CD8-positive, alpha-beta memory T cell (primary cell): ENCODE data around the gene SLC16A8. TPM values are rescaled to one million over a fixed set of nuclear protein-coding genes. Genes with fewer than 3 reads are reported as not detected.

Experiments
- CTCF ChIA-PET: fragments of 350-600 bp; sonication (Branson Sonifier 250); formaldehyde crosslinking; loops from one replicate; lab custom pipeline; 2021; ENCODE audit warnings: antibody characterized with exemption; lab: Charles Lee
- POLR2A ChIA-PET: fragments of 350-600 bp; sonication (Branson Sonifier 250); formaldehyde crosslinking; loops from one replicate; lab custom pipeline; 2021; ENCODE audit warnings: antibody characterized with exemption; lab: Charles Lee
- DNase-seq, 5 donors: peaks; one replicate each; pipeline versions ENCODE4 v3.0.0 to v3.0.0-alpha.2; 2020 to 2022; ENCODE audit warnings: mixed read lengths in 1 of 5
- H3K27ac ChIP-seq: one replicate; pipeline ENCODE4 v1.7.0; 2013; ENCODE audit warnings: low read depth, mild to moderate bottlenecking, low read length, moderate library complexity
- H3K27me3 ChIP-seq: 2 replicates; pipeline ENCODE4 v1.7.0; 2013; ENCODE audit warnings: low read length, mild to moderate bottlenecking; ENCODE audit not compliant: insufficient read depth, poor library complexity, severe bottlenecking
- H3K36me3 ChIP-seq: 2 replicates; pipeline ENCODE4 v1.7.0; 2013; ENCODE audit warnings: mild to moderate bottlenecking, low read length, moderate library complexity; ENCODE audit not compliant: insufficient read depth
- H3K4me1 ChIP-seq: 2 replicates; pipeline ENCODE4 v1.7.0; 2013; ENCODE audit warnings: mild to moderate bottlenecking, low read length, moderate library complexity; ENCODE audit not compliant: insufficient read depth
- H3K4me3 ChIP-seq: 2 replicates; pipeline ENCODE4 v1.7.0; 2013; ENCODE audit warnings: mild to moderate bottlenecking, low read length
- H3K9me3 ChIP-seq: 2 replicates; pipeline ENCODE4 v1.7.0; 2013; ENCODE audit warnings: mild to moderate bottlenecking, low read length
- H3K27ac Mint-ChIP-seq, 8 donors: one replicate each; pipeline ENCODE4 v1.8.0; 2020 to 2021; ENCODE audit warnings: mixed read lengths in 8 of 8, mild to moderate bottlenecking in 6 of 8, inconsistent platforms in 3 of 8, moderate library complexity in 3 of 8
- H3K27me3 Mint-ChIP-seq, 2 donors: one replicate each; pipeline ENCODE4 v1.8.0; 2020 to 2021; ENCODE audit warnings: mixed read lengths in 2 of 2, mild to moderate bottlenecking in 1 of 2, moderate library complexity in 1 of 2
- H3K36me3 Mint-ChIP-seq, 3 donors: one replicate each; pipeline ENCODE4 v1.8.0; 2020 to 2021; ENCODE audit warnings: mixed read lengths in 3 of 3, inconsistent platforms in 1 of 3, mild to moderate bottlenecking in 1 of 3
- H3K4me1 Mint-ChIP-seq, 3 donors: one replicate each; pipeline ENCODE4 v1.8.0; 2020 to 2021; ENCODE audit warnings: mixed read lengths in 3 of 3, inconsistent platforms in 1 of 3, mild to moderate bottlenecking in 1 of 3
- H3K4me3 Mint-ChIP-seq, 7 donors: one replicate each; pipeline ENCODE4 v1.8.0; 2020 to 2021; ENCODE audit warnings: mixed read lengths in 7 of 7, mild to moderate bottlenecking in 6 of 7, moderate library complexity in 4 of 7, inconsistent platforms in 2 of 7
- H3K9me3 Mint-ChIP-seq, 5 donors: one replicate each; pipeline ENCODE4 v1.8.0; 2020 to 2022; ENCODE audit warnings: mixed read lengths in 5 of 5, mild to moderate bottlenecking in 3 of 5, moderate library complexity in 2 of 5, inconsistent platforms in 1 of 5
- polyA plus RNA-seq: library from polyadenylated mRNA; unstranded; fragments of 300-500 nt; fragmentation: Illumina TruSeq; gene quantifications from one replicate; pipeline ENCODE4 v1.2.3, GENCODE V29; 2021
- total RNA-seq, 2 experiments: library from RNA; stranded (reverse); gene quantifications; one replicate each; pipeline ENCODE4 v1.2.3, GENCODE V29; 2021

Gene SLC16A8
- total and polyA plus RNA-seq, 3 experiments from 2014 or later: 0.35 TPM; not detected in 2

DNA sequence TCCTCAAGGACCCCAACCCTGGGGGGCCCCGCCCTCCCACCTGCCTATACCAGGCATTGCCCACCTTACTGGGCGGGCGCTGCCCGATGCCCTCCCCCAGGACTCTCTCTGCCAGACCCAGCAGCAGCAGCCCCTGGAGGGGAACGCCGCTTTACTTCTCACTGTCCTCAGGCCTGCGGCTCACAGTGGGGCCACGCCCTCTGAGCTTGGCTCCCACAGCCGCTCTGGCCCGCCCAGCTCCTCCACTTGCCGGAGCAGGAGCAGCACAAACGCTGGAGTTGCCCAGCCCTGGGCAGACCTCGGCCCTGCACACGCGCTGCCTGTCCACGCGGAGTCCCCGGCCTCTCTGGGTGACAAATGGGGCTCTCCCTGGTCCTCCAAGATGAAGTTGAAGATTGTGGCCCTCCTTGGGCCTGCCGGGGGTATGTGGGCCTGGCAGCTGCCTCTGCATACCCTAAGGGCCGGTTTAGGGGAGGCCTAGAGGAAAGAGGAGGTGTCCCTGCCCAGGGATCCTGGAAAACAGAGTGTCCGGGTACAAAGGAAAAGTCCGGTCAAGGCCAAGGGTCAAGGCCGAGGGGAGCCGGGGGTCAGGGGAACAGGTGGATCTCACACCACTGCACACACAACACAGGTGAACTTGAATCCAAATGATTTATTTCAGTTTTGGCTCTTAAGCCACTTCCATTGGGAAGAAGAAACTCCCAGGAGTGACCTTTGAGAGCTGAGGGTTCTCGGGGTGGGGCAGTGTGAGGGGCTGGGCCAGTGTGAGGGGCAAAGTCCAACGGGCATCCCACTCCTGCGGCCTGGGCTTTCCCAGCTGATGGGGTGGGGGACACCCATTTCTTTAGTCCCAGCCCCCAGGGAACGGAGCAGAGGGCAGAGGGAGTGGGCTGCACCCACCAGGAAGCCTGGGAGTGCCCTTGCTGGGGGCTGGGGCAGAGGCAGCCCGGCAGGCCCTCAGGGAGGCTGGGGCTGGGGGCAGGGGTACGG lies 27.2 kb upstream of the SLC16A8 start:
- CTCF ChIA-PET: interaction anchor here (2.1 kb wide), 1 partner anchor 119 kb away, joined by 4 read pairs; no protein-coding TSS in a partner anchor
- H3K36me3 ChIP-seq: no peaks in the 10 kb centered on the region
- POLR2A ChIA-PET: no interaction called here
- DNase-seq: peak in 1 of 5 donors; percentile 26
- no peak overlapping the region for H3K4me3 ChIP-seq
- H3K4me1 ChIP-seq: no peaks in the 10 kb centered on the region
- H3K9me3 Mint-ChIP-seq: peaks cover 0 to 2% (median 0%) of the 10 kb centered on the region in 5 donors
- peaks cover 4 to 8% (median 7%) of the 10 kb centered on the region in 3 donors for H3K4me1 Mint-ChIP-seq
- no peaks in the 10 kb centered on the region for H3K9me3 ChIP-seq
- no peak overlapping the region for H3K4me3 Mint-ChIP-seq
- no peaks in the 10 kb centered on the region for H3K27me3 ChIP-seq
- H3K27ac ChIP-seq: no peak overlapping the region
- peak overlapping the region in 1 of 8 donors; percentile 34 for H3K27ac Mint-ChIP-seq
- peaks cover 3 to 20% (median 4%) of the 10 kb centered on the region in 3 donors for H3K36me3 Mint-ChIP-seq
- no peaks in the 10 kb centered on the region for H3K27me3 Mint-ChIP-seq

- H3K4me3 ChIP-seq: no peak within 1 kb of the TSS
- DNase-seq: peak in 1 of 5 donors; percentile 46
- Mint-ChIP-seq H3K27ac (peak within 1 kb of the TSS; percentile 71 to 92 (median 85)), H3K36me3 (peaks cover 3 to 16% (median 4%) of the 10 kb centered on the region in 3 donors), H3K9me3 (peaks cover 0 to 2% (median 0%) of the 10 kb centered on the region in 5 donors), H3K4me3 (peak within 1 kb of the TSS in 4 of 7 donors; percentile 52 to 72 (median 60)), H3K4me1 (peaks cover 10 to 12% (median 10%) of the 10 kb centered on the region in 3 donors), H3K27me3 (no peaks in the 10 kb centered on the region)
- no peaks in the 10 kb centered on the region for H3K27me3 ChIP-seq
- no peaks in the 10 kb centered on the region for H3K4me1 ChIP-seq
- no peaks in the 10 kb centered on the region for H3K36me3 ChIP-seq
- POLR2A ChIA-PET: no interaction called here
- CTCF ChIA-PET: interaction anchor here (2.1 kb wide), 1 partner anchor 120 kb away, joined by 4 read pairs; no protein-coding TSS in a partner anchor
- no peak within 1 kb of the TSS for H3K27ac ChIP-seq
- no peaks in the 10 kb centered on the region for H3K9me3 ChIP-seq
These were observed 26.3 kb upstream of the SLC16A8 start, which contains the start of gene BAIAP2L2 for GRCh38 chr22:38110008-38110862. TSS of gene BAIAP2L2 (minus strand) at chr22:38110684. CDS start at chr22:38110525, 159 bp downstream.

DNA sequence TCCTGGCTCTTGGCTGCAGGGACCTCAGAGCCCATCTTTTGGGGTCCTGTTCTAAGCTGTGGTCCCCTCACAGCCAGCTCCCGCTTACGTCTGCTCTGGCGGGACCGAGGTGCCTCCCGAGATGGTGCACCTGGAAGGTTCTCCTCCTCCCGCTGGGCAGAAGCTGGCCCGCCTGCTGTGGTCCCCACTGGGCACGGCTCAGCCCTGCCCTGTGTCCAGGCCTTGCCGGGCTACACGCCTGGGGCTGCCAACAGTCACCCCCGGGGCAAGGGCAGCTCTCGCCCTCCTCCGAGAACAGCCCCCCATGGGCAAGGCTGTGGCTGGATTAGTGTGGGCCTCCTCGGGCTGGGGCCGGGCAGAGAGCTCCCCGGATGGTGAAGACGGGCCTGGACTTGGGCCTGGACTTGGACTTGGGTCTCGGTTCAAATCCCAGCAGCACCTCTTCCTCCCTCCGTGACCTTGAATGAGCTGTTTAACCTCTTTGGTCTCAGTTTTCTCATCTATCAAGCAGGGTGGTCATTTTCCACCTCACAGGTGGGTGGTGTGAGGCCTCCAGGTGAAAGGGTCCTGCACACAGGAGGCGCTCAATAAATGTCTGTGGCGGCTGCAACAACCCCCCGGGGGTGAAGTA lies 25.5 kb upstream of the SLC16A8 start:
- Histone ChIP-seq H3K4me1 (no peaks in the 10 kb centered on the region), H3K4me3 (no peak overlapping the region), H3K27ac (no peak overlapping the region), H3K36me3 (no peaks in the 10 kb centered on the region), H3K9me3 (no peaks in the 10 kb centered on the region), H3K27me3 (no peaks in the 10 kb centered on the region)
- H3K27me3 Mint-ChIP-seq: no peaks in the 10 kb centered on the region
- H3K4me3 Mint-ChIP-seq: peak overlapping the region in 4 of 7 donors; percentile 52 to 72 (median 60)
- H3K4me1 Mint-ChIP-seq: peaks cover 15 to 17% (median 16%) of the 10 kb centered on the region in 3 donors
- H3K36me3 Mint-ChIP-seq: peaks cover 3 to 11% (median 4%) of the 10 kb centered on the region in 3 donors
- peak in 3 of 5 donors; percentile 13 to 53 (median 17) for DNase-seq
- H3K27ac Mint-ChIP-seq: peak overlapping the region in 7 of 8 donors; percentile 71 to 92 (median 81)
- H3K9me3 Mint-ChIP-seq: peaks cover 0 to 2% (median 0%) of the 10 kb centered on the region in 5 donors
- ChIA-PET CTCF (interaction anchor here (2.1 kb wide), 1 partner anchor 121 kb away, joined by 4 read pairs; no protein-coding TSS in a partner anchor), POLR2A (no interaction called here)

- peak in 1 of 5 donors; percentile 41 for DNase-seq
- H3K36me3 ChIP-seq: no peaks in the 10 kb centered on the region
- no peak overlapping the region for H3K4me3 ChIP-seq
- POLR2A ChIA-PET: no interaction called here
- Mint-ChIP-seq H3K4me3 (peak overlapping the region in 1 of 7 donors; percentile 35), H3K36me3 (peaks cover 0 to 9% (median 2%) of the 10 kb centered on the region in 3 donors), H3K9me3 (peaks cover 0 to 2% (median 0%) of the 10 kb centered on the region in 5 donors), H3K4me1 (peaks cover 17 to 20% (median 20%) of the 10 kb centered on the region in 3 donors), H3K27ac (peak overlapping the region in 5 of 8 donors; percentile 51 to 95 (median 76)), H3K27me3 (no peaks in the 10 kb centered on the region)
- CTCF ChIA-PET: interaction anchor here (2.1 kb wide), 1 partner anchor 122 kb away, joined by 4 read pairs; no protein-coding TSS in a partner anchor
- no peaks in the 10 kb centered on the region for H3K27me3 ChIP-seq
- H3K27ac ChIP-seq: no peak overlapping the region
- no peaks in the 10 kb centered on the region for H3K4me1 ChIP-seq
- no peaks in the 10 kb centered on the region for H3K9me3 ChIP-seq
These were observed 24.8 kb upstream of the SLC16A8 start for GRCh38 chr22:38108561-38109319.

DNA sequence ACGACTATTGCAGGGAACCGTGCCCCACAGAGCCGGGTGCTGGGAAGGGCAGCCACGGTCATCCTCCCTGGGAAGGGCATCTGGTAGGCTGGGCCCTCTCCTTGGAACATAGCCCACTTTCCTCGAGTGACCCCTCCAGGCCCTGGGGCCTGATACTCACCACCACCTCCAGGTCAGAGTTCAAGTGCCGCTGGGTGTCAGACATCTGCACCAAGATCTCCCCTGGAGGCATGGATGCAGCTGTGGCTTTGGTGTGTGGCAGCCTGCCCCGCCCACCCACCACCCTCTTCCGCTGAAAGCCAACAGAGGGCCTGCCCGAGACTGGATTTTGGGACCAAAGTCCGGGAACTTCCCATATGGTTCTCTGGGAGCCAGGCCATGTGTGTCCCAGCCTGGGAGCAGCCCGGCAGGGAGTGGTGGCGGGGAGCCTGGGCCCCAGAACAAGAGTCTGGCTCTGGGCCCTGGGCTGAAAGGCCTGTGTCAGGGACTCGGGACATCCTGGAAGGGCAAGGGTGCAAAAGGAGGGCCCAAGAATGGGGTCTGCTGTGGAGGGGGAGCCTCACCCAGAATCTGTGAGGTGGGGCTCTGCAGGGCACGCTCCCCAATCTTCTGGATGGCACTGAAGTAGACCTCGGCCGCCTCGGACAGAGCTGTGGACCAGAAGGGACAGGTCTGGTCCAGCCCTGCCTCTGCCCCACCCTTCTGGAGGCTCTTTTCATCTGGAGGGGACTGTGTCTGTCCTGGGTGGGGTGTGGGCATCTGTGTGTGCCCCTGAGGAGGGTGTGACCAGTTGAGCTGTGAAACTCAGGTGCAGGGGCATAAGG lies 23.9 kb upstream of the SLC16A8 start:
- Histone ChIP-seq H3K36me3 (no peaks in the 10 kb centered on the region), H3K9me3 (no peaks in the 10 kb centered on the region), H3K4me1 (no peaks in the 10 kb centered on the region), H3K27me3 (no peaks in the 10 kb centered on the region), H3K4me3 (no peak overlapping the region), H3K27ac (no peak overlapping the region)
- POLR2A ChIA-PET: no interaction called here
- Mint-ChIP-seq H3K36me3 (peaks cover 0 to 7% (median 2%) of the 10 kb centered on the region in 3 donors), H3K9me3 (peaks cover 0 to 2% (median 0%) of the 10 kb centered on the region in 5 donors), H3K27ac (peak overlapping the region in 4 of 8 donors; percentile 72 to 89 (median 78)), H3K27me3 (no peaks in the 10 kb centered on the region), H3K4me3 (peak overlapping the region in 1 of 7 donors; percentile 8), H3K4me1 (peaks cover 20 to 24% (median 23%) of the 10 kb centered on the region in 3 donors)
- DNase-seq: no peak
- CTCF ChIA-PET: interaction anchor here (1.4 kb wide), 1 partner anchor 55 kb away, joined by 3 read pairs; no protein-coding TSS in a partner anchor

- no peaks in the 10 kb centered on the region for H3K4me1 ChIP-seq
- CTCF ChIA-PET: interaction anchor here (0.5 to 1.4 kb wide), 2 partner anchors 39 to 54 kb away, joined by 3 read pairs; no protein-coding TSS in a partner anchor
- Mint-ChIP-seq H3K27ac (peak overlapping the region in 1 of 8 donors; percentile 72), H3K4me3 (peak overlapping the region in 1 of 7 donors; percentile 58), H3K4me1 (peaks cover 20 to 24% (median 23%) of the 10 kb centered on the region in 3 donors), H3K36me3 (peaks cover 0 to 5% (median 0%) of the 10 kb centered on the region in 3 donors), H3K9me3 (peaks cover 0 to 2% (median 0%) of the 10 kb centered on the region in 5 donors), H3K27me3 (no peaks in the 10 kb centered on the region)
- no peaks in the 10 kb centered on the region for H3K9me3 ChIP-seq
- POLR2A ChIA-PET: no interaction called here
- no peak overlapping the region for H3K4me3 ChIP-seq
- H3K27me3 ChIP-seq: no peaks in the 10 kb centered on the region
- no peak for DNase-seq
- no peak overlapping the region for H3K27ac ChIP-seq
- H3K36me3 ChIP-seq: no peaks in the 10 kb centered on the region
These were observed 23.0 kb upstream of the SLC16A8 start for GRCh38 chr22:38106814-38107578.
